Measurements from ENCODE around the gene NCKAP1.
"Not testable (repeated sequence)": the region's sequence is repeated elsewhere in the genome, so short reads cannot be mapped to it uniquely, and the experiment has no call there.

NCKAP1 gene

DNA sequence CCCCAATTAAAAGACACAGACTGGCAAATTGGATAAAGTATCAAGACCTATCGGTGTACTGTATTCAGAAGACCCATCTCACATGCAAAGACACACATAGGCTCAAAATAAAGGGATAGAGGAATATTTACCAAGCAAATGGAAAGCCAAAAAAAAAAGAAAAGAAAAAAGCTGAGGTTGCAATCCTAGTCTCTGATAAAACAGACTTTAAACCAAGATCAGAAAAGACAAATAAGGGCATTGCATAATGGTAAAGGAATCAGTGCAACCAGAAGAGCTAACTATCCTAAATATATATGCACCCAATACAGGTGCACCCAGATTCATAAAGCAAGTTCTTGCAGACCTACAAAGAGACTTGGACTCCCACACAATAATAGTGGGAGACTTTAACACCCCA lies 161.6 kb downstream of the NCKAP1 start:
- not testable (repeated sequence) for DNase-seq (ENCODE audit: low read depth)

GRCh38 chr2:182870227-182870626 lies 168.0 kb downstream of the NCKAP1 start:
- no peak for DNase-seq (ENCODE audit: low read depth)

- no peak for DNase-seq (ENCODE audit: low read depth)
Observed at GRCh38 chr2:182868054-182868796, 170.0 kb downstream of the NCKAP1 start.

GRCh38 chr2:182867426-182868053 lies 170.7 kb downstream of the NCKAP1 start:
- DNase-seq (ENCODE audit: low read depth): no peak

DNA sequence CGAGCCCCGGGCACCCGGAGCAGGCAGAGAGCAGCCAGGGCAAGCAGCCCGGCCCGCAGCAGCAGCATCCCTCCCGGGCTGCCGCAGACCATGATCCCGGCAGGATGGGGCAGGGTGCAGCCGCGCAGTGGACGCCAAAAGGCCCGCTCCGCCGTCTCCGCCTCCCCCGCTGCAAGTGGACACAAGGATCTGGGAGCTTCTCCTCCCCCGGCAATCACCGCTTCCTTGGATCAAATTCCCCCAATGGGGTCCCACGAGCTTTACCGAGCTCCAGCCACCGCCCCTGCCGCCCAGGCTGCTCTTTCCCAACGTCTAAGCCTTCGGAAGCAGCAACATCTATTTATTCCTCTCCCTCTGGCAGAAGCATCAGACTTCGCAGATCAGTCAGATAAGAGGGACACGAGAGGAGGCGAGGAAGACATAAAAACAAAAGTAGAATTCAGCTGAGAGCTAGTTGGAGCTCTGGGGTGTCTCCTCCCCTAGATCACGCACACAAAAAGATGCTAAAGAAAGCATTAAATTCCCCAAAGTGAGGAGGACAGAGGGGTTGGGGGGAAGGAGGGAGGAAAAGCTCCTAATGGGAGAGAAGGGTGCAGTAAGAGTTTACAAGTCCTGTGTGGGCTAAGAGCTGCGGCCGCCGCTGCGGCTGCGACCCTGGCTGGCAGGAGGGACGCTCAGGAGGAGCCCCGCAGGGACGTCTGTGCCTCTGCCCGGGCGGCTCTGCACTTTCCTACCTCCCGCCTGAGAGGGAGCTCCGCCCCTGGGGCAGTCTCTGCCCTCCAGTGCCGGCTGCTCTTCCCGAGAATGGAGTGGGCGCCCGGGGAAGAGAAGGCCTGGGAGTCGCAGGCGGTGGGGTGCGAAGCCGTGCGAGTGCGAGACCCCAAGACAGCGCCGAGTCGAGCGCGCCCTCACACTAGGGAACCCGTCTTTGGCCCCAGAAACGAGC lies 171.5 kb downstream of the NCKAP1 start, which contains the start of gene FRZB:
Gene FRZB (minus strand): TSS at position 177 of the 946 bp plus-strand sequence. CDS start 85 bp downstream, at position 92.
- DNase-seq (ENCODE audit: low read depth): peak; percentile 73

DNA sequence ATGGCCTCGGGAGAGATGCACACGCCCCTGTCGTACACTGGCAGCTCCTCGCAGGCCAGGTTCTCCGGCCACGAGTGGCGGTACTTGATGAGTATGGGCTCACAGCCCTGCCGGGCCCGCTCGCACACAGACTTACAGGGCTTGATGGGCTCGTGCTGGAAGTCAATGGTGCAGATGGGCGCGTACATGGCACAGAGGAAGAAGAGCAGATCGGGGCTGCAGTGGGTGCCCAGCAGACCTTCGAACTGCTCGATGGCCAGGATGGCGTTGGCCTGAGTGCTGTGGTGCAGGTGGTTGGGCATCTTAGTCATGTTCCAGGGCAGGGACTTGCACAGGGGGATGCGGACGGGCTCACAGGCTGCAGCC lies 172.2 kb downstream of the NCKAP1 start:
- peak; percentile 7 for DNase-seq (ENCODE audit: low read depth)

- DNase-seq (ENCODE audit: low read depth): no peak
Observed at GRCh38 chr2:182864949-182865570, 173.2 kb downstream of the NCKAP1 start.

DNA sequence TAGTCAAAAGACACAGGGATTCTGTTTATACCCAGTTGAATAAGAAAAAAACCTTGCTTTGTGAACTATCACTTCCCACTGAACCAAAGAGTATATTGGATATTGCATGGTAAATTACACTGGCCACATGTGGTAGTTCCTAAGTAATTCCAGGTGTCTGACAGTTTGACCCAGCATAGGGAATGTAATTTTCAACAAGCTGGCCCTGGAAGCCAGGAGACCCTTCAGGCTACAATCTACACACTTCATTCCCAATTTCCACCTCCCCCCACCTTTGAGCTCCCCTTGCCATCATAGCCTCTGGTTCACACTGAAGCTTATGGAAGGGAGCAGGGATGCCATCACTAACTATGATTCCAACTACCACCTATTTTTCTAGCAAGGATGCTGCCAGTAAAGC lies 174.6 kb downstream of the NCKAP1 start:
- no peak for DNase-seq (ENCODE audit: low read depth)

- no peak for DNase-seq (ENCODE audit: low read depth)
Observed at GRCh38 chr2:182862091-182862490, 176.2 kb downstream of the NCKAP1 start.

DNA sequence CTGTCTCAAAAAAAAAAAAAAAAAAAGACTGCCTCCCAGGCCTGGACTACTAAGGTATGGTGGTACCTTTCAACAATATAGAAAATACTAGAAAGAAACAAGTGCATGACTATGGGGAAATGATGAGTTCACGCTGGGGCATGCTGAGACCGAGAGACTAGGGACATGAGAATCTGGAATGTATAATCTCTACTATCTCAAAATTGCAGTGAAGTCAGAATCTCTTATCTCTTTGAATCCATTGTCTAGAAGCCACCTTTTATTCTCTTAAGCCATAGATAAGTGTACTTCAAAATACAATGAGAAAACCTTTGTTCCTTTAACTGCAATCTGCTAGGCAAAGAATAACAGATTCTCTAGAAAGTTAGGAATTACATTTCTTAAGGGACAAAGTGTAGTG lies 177.4 kb downstream of the NCKAP1 start:
- DNase-seq (ENCODE audit: low read depth): no peak

Measured in iris pigment epithelial cell (primary cell).